ENCODE results near the gene CARD10. TPM values are rescaled to one million over a fixed set of nuclear protein-coding genes. Genes with fewer than 3 reads are reported as not detected.
A peak's percentile ranks its signal among the peaks of the same experiment; 100 is the strongest.

Gene CARD10
- total RNA-seq, 1 donor from 2014 or later = not detected

DNA sequence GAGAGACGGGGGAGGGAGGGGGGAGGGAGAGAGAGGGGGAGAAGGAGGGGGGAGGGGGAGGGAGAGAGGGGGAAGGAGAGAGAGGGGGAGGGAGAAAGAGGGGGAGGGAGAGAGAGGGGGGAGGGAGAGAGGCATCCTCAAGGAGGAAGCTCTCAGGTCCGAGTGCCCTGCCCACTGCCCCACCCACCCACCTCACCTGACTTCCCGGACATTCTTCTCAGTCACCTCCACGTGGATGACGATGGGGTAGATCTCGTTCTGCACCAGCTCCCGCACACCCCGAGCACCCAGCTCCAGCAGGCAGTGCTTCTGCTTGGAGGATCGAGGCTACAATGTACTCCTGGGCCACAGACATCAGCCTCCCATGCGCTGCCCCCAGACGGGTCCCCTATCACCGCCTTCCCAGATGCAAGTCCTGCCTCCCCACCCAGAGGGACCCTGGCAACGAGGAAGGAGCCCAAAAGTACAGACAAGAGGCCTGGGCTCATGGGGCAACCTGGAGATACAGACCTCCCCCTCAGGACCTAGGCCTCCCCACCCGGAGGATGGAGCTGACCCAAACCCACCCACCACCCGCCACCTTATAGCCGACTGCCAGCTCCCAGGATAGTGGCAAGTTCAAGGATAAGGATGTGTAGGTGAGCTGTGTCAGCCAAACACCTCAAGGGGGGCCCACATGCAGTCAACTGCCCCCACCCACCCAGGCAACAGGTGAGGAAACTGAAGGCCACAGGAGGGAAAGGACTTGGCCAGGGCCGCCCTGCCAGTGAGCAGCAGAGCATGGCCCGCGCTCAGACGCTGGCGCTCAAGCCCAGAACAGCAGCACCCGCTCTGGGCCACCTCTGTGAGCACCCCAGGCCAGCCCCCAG is 27.4 kb downstream of the CARD10 start:
- Mint-ChIP-seq H3K9me3 (no peaks in the 10 kb centered on the region), H3K4me1 (ENCODE audit: low read depth) (peaks cover 17% of the 10 kb centered on the region), H3K36me3 (ENCODE audit: low read depth) (no peaks in the 10 kb centered on the region), H3K27ac (no peak overlapping the region), H3K27me3 (ENCODE audit: low read depth) (no peaks in the 10 kb centered on the region), H3K4me3 (ENCODE audit: low read depth) (no peak overlapping the region)
- intact Hi-C loops (cut with micrococcal nuclease) = no loop called here
- DNase-seq (ENCODE audit: low spot score) = no peak

GRCh38 chr22:37491106-37491505 is 28.1 kb downstream of the CARD10 start:
- no peak for DNase-seq (ENCODE audit: low spot score)
- no peaks in the 10 kb centered on the region for H3K36me3 Mint-ChIP-seq (ENCODE audit: low read depth)
- no peak overlapping the region for H3K4me3 Mint-ChIP-seq (ENCODE audit: low read depth)
- H3K4me1 Mint-ChIP-seq (ENCODE audit: low read depth) = peaks cover 22% of the 10 kb centered on the region
- intact Hi-C loops (cut with micrococcal nuclease) = no loop called here
- H3K27ac Mint-ChIP-seq = peak overlapping the region; percentile 12
- no peaks in the 10 kb centered on the region for H3K27me3 Mint-ChIP-seq (ENCODE audit: low read depth)
- no peaks in the 10 kb centered on the region for H3K9me3 Mint-ChIP-seq

- intact Hi-C loops (cut with micrococcal nuclease) = no loop called here
- H3K4me1 Mint-ChIP-seq (ENCODE audit: low read depth) = peaks cover 22% of the 10 kb centered on the region
- H3K36me3 Mint-ChIP-seq (ENCODE audit: low read depth) = peaks cover 2% of the 10 kb centered on the region
- no peak overlapping the region for H3K4me3 Mint-ChIP-seq (ENCODE audit: low read depth)
- no peak for DNase-seq (ENCODE audit: low spot score)
- H3K27me3 Mint-ChIP-seq (ENCODE audit: low read depth) = no peaks in the 10 kb centered on the region
- no peaks in the 10 kb centered on the region for H3K9me3 Mint-ChIP-seq
- no peak overlapping the region for H3K27ac Mint-ChIP-seq
These were observed 29.2 kb downstream of the CARD10 start for GRCh38 chr22:37489983-37490382.

DNA sequence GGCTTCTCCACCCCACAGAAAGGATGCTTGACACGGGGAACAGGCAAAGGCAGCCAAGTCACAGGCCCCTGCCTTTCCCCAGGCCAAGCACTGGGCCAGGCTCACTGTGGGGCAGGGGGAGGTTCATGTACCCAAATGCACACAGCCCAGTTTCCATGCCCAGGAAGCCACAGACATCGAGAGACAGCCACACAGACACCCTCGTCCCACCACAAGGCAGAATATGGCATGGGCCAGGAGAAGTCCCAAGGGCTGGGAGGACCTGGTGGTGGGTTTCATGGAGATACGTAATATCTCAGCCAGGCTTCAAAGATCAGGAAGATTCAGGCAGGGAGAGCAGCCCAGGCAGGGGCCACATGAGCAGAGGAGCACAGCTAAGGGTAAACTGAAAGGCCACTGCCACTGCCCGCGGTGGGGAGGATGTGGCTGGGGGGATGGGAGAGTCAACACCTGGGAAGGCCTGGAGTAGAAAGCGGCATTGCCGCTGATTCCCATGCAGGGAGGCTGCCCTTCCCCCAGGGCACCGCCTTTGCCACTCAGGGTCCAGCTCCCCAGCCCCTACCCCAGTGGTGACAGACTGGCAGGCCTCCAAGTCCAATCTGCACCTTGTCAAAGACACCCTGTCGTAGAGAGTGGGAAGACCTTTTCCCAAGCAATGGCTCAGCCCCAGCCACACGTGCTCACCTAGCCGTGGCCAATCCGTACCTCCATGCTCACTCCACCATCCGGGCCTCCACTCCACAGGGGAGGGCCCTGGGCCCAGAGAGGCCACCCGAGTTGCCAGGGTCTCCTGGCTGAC is 30.7 kb downstream of the CARD10 start:
- Mint-ChIP-seq H3K36me3 (ENCODE audit: low read depth) (peaks cover 14% of the 10 kb centered on the region), H3K27ac (no peak overlapping the region), H3K9me3 (no peaks in the 10 kb centered on the region), H3K27me3 (ENCODE audit: low read depth) (no peaks in the 10 kb centered on the region), H3K4me3 (ENCODE audit: low read depth) (no peak overlapping the region), H3K4me1 (ENCODE audit: low read depth) (peaks cover 23% of the 10 kb centered on the region)
- intact Hi-C loops (cut with micrococcal nuclease) = no loop called here
- DNase-seq (ENCODE audit: low spot score) = no peak

DNA sequence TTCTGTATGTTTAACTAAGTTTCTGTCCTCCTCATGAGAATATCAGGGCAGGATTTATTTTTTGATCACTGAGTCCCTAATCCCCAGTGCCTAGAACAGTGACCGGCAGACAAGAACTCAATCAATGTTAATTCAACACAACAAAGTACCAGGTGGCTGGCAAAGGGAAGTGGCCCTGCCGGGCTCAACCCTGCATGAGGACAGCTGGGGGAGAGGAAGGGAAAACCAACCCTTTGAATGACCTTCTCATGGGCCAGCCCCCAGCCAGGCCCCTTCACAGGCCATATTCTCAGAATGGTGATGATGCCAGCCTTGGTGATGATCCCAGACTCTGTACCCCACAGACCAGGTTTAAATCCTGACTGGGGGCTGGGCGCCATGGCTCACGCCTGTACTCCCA is 31.6 kb downstream of the CARD10 start:
- no peaks in the 10 kb centered on the region for H3K9me3 Mint-ChIP-seq
- intact Hi-C loops (cut with micrococcal nuclease) = no loop called here
- H3K36me3 Mint-ChIP-seq (ENCODE audit: low read depth) = peaks cover 24% of the 10 kb centered on the region
- peaks cover 27% of the 10 kb centered on the region for H3K4me1 Mint-ChIP-seq (ENCODE audit: low read depth)
- H3K4me3 Mint-ChIP-seq (ENCODE audit: low read depth) = peak overlapping the region; percentile 98
- no peaks in the 10 kb centered on the region for H3K27me3 Mint-ChIP-seq (ENCODE audit: low read depth)
- no peak for DNase-seq (ENCODE audit: low spot score)
- no peak overlapping the region for H3K27ac Mint-ChIP-seq

- Mint-ChIP-seq H3K4me3 (ENCODE audit: low read depth) (peak overlapping the region; percentile 98), H3K4me1 (ENCODE audit: low read depth) (peaks cover 32% of the 10 kb centered on the region), H3K36me3 (ENCODE audit: low read depth) (peaks cover 29% of the 10 kb centered on the region), H3K9me3 (no peaks in the 10 kb centered on the region), H3K27me3 (ENCODE audit: low read depth) (no peaks in the 10 kb centered on the region), H3K27ac (peak overlapping the region; percentile 60)
- intact Hi-C loops (cut with micrococcal nuclease) = no loop called here
- DNase-seq (ENCODE audit: low spot score) = no peak
These were observed 32.1 kb downstream of the CARD10 start for GRCh38 chr22:37487129-37487528.

DNA sequence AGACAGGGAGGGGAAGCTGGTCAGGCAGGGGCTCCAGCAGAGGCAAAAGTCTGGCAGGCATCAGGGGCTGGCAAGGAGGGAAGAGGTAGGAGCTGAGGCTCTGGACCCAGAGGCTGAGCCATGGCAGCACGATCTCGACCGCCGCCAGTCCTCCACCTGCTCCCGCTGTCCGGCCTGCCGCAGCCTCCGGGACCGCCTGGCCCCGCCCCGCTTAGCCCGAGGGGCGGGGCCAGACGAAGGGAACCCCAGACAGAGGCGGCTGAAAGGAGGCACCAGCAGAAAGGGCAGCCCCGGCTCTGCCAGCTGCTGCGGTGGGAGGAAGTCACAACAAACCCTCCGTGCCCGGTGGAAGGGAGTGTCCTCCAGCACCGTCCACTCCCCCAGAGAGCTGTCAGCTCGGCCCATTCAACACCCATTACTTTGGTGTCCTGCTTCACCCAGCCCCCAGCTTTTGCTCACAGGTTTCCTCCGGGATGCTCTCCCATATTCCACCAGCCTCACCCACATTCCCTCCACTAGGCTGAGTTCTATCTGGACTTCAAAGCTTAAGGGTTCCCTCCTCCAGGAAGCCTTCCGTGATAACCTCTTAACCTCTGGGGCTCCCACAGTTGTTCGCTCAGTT is 32.9 kb downstream of the CARD10 start, which contains the start of gene MFNG:
Gene MFNG, minus strand, starts transcription at position 161 of the 622 bp plus-strand sequence. CDS start 207 bp downstream, outside the sequence.
- Mint-ChIP-seq H3K27ac (peak within 1 kb of the TSS; percentile 92), H3K4me1 (ENCODE audit: low read depth) (peaks cover 37% of the 10 kb centered on the region), H3K9me3 (no peaks in the 10 kb centered on the region), H3K36me3 (ENCODE audit: low read depth) (peaks cover 34% of the 10 kb centered on the region), H3K27me3 (ENCODE audit: low read depth) (no peaks in the 10 kb centered on the region), H3K4me3 (ENCODE audit: low read depth) (peak within 1 kb of the TSS; percentile 98)
- intact Hi-C loops (cut with micrococcal nuclease) = no loop called here
- DNase-seq (ENCODE audit: low spot score) = peak; percentile 71

DNA sequence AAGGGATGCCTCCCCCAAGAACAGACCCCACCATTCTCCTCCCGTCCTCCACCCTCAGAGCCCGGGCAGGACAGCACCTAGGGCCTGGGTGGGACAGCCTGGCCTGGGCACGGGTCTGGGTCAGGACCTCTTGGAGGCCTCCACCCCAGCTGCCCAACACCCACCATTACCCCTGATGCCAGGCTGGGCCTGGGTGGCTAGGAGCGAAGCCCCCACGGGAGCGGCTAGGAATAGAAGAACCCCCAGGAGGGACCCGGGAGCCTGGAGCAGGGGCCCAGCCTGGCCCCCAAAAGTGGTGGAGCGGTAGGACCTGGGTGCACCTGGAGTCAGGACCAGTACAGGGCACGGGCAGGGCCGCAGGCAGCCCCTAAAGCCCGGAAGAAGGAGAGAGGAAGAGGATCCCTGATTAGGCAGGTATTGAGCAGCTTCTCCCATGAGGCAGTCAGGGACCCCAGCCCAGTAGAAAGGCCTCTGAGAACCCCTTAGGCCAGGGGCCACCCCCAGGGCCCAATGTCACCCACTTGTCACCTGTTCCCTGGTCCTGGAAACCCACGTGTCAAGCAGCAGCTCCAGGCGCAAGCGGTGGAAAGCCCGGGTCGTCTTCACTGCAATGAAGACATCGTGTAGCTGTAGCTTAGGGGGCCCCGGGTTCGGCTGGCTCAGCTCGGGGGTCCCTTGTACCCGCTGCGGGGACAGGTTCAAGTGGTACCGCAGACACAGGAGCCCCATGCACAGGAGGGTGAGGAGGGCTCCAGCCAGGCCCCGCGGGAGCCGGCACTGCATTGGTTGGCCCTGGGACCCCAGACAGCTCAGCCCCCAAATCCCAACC is 33.6 kb downstream of the CARD10 start:
- intact Hi-C loops (cut with micrococcal nuclease) = no loop called here
- no peaks in the 10 kb centered on the region for H3K27me3 Mint-ChIP-seq (ENCODE audit: low read depth)
- H3K4me3 Mint-ChIP-seq (ENCODE audit: low read depth) = peak overlapping the region; percentile 98
- H3K4me1 Mint-ChIP-seq (ENCODE audit: low read depth) = peaks cover 43% of the 10 kb centered on the region
- H3K9me3 Mint-ChIP-seq = no peaks in the 10 kb centered on the region
- no peak for DNase-seq (ENCODE audit: low spot score)
- H3K27ac Mint-ChIP-seq = peak overlapping the region; percentile 92
- H3K36me3 Mint-ChIP-seq (ENCODE audit: low read depth) = peaks cover 40% of the 10 kb centered on the region

- no peaks in the 10 kb centered on the region for H3K9me3 Mint-ChIP-seq
- peaks cover 43% of the 10 kb centered on the region for H3K4me1 Mint-ChIP-seq (ENCODE audit: low read depth)
- peak overlapping the region; percentile 98 for H3K4me3 Mint-ChIP-seq (ENCODE audit: low read depth)
- peak; percentile 81 for DNase-seq (ENCODE audit: low spot score)
- peaks cover 40% of the 10 kb centered on the region for H3K36me3 Mint-ChIP-seq (ENCODE audit: low read depth)
- H3K27ac Mint-ChIP-seq = peak overlapping the region; percentile 92
- no peaks in the 10 kb centered on the region for H3K27me3 Mint-ChIP-seq (ENCODE audit: low read depth)
- intact Hi-C loops (cut with micrococcal nuclease) = no loop called here
These were observed 34.5 kb downstream of the CARD10 start for GRCh38 chr22:37484480-37485394.

- peak overlapping the region; percentile 98 for H3K4me3 Mint-ChIP-seq (ENCODE audit: low read depth)
- peaks cover 38% of the 10 kb centered on the region for H3K4me1 Mint-ChIP-seq (ENCODE audit: low read depth)
- no peaks in the 10 kb centered on the region for H3K9me3 Mint-ChIP-seq
- intact Hi-C loops (cut with micrococcal nuclease) = no loop called here
- peak overlapping the region; percentile 91 for H3K27ac Mint-ChIP-seq
- no peaks in the 10 kb centered on the region for H3K27me3 Mint-ChIP-seq (ENCODE audit: low read depth)
- no peak for DNase-seq (ENCODE audit: low spot score)
- peaks cover 50% of the 10 kb centered on the region for H3K36me3 Mint-ChIP-seq (ENCODE audit: low read depth)
These were observed 36.2 kb downstream of the CARD10 start for GRCh38 chr22:37483050-37483449.

- no peak for DNase-seq (ENCODE audit: low spot score)
- H3K27me3 Mint-ChIP-seq (ENCODE audit: low read depth) = no peaks in the 10 kb centered on the region
- H3K27ac Mint-ChIP-seq = peak overlapping the region; percentile 91
- H3K36me3 Mint-ChIP-seq (ENCODE audit: low read depth) = peaks cover 57% of the 10 kb centered on the region
- peaks cover 35% of the 10 kb centered on the region for H3K4me1 Mint-ChIP-seq (ENCODE audit: low read depth)
- no peaks in the 10 kb centered on the region for H3K9me3 Mint-ChIP-seq
- intact Hi-C loops (cut with micrococcal nuclease) = no loop called here
- H3K4me3 Mint-ChIP-seq (ENCODE audit: low read depth) = peak overlapping the region; percentile 98
These were observed 37.0 kb downstream of the CARD10 start for GRCh38 chr22:37482244-37482643.
